IPS-20b (cell line): Measurements from ENCODE around the gene COPE.

Experiments
- H3K27ac ChIP-seq: one replicate; pipeline ENCODE4 v1.5.1; 2013; ENCODE audit warnings: low read length
- H3K27me3 ChIP-seq: 2 replicates; pipeline ENCODE4 v1.6.1; 2013; ENCODE audit warnings: mild to moderate bottlenecking, low read length, inconsistent platforms; ENCODE audit not compliant: insufficient read depth
- H3K36me3 ChIP-seq: 2 replicates; pipeline ENCODE4 v1.6.1; 2013; ENCODE audit warnings: low read depth, mild to moderate bottlenecking, inconsistent platforms, low read length, moderate library complexity; ENCODE audit not compliant: insufficient read depth
- H3K4me1 ChIP-seq: 2 replicates; pipeline ENCODE4 v1.6.1; 2013; ENCODE audit warnings: mild to moderate bottlenecking, control low read depth, inconsistent platforms, low read length, moderate library complexity; ENCODE audit not compliant: insufficient read depth
- H3K4me3 ChIP-seq: 2 replicates; pipeline ENCODE4 v1.5.1; 2013; ENCODE audit warnings: mild to moderate bottlenecking, low read length, inconsistent platforms
- H3K9ac ChIP-seq: 2 replicates; pipeline ENCODE4 v1.6.1; 2013; ENCODE audit warnings: low read depth, mild to moderate bottlenecking, inconsistent platforms, low read length, moderate library complexity
- H3K9me3 ChIP-seq: 2 replicates; pipeline ENCODE4 v1.6.1; 2013; ENCODE audit warnings: mild to moderate bottlenecking, low read depth, low read length, inconsistent platforms; ENCODE audit not compliant: insufficient read depth

COPE gene

GRCh38 chr19:18939922-18940768, 21.0 kb upstream of the COPE start:
- H3K27ac ChIP-seq: no peak overlapping the region
- no peaks in the 10 kb centered on the region for H3K9me3 ChIP-seq
- 0 out of 2 replicates have a peak, but pooled peaks cover 5% of the 10 kb centered on the region for H3K36me3 ChIP-seq
- peak overlapping the region; percentile 81 for H3K4me3 ChIP-seq
- peaks cover 5% of the 10 kb centered on the region for H3K4me1 ChIP-seq
- H3K9ac ChIP-seq: peak overlapping the region; percentile 76; the same call in 1 of the 2 replicates
- peaks cover 15% of the 10 kb centered on the region for H3K27me3 ChIP-seq

DNA sequence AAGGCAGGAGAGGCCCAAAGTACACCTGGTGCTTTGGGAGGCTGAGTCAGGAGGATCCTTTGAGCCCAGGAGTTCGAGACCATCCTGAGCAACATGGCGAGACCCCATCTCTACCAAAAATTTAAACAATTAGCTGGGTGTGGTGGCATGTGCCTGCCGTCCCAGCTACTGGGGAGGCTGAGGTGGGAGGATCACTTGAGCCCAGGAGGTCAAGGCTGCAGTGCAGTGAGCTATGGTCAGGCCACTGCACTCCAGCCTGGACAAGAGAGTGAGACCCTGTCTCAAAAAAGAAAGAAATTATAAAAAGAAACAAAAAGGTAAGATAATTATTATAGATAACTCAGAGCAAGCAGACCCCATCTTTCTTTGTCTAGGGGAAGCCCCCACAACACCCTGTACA, 20.0 kb upstream of the COPE start:
- peaks cover 15% of the 10 kb centered on the region for H3K27me3 ChIP-seq
- H3K27ac ChIP-seq: no peak overlapping the region
- 0 out of 2 replicates have a peak, but pooled peaks cover 9% of the 10 kb centered on the region for H3K36me3 ChIP-seq
- H3K9me3 ChIP-seq: no peaks in the 10 kb centered on the region
- H3K4me3 ChIP-seq: peak overlapping the region; percentile 81; the same call in 1 of the 2 replicates
- H3K9ac ChIP-seq: no peak overlapping the region; the same call in 1 of the 2 replicates
- H3K4me1 ChIP-seq: peaks cover 5% of the 10 kb centered on the region

DNA sequence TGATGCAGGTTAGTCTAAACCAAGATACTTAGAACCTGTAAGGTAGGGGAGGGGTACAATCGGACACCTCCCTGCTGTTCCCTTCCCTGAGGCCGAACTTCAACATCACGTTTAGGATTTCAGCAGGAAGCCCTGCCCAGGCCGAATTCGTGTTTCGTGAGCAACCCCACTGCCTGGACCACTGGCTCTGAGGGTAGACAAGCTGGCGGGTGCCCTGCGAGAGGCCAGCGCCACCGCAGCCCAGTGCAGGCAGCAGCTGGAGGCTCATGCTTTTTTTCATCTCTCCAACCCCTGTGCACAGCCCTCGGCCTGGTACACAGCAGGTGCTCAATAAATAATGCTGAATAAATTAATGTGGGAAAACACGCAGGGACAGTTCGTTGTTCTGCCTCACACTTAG, 14.1 kb upstream of the COPE start:
- no peaks in the 10 kb centered on the region for H3K27me3 ChIP-seq
- no peak overlapping the region for H3K9ac ChIP-seq
- H3K36me3 ChIP-seq: peaks cover 16% of the 10 kb centered on the region; the same call in 1 of the 2 replicates
- H3K4me3 ChIP-seq: peak overlapping the region; percentile 60; the same call in 1 of the 2 replicates
- H3K27ac ChIP-seq: no peak overlapping the region
- H3K4me1 ChIP-seq: no peaks in the 10 kb centered on the region
- no peaks in the 10 kb centered on the region for H3K9me3 ChIP-seq

DNA sequence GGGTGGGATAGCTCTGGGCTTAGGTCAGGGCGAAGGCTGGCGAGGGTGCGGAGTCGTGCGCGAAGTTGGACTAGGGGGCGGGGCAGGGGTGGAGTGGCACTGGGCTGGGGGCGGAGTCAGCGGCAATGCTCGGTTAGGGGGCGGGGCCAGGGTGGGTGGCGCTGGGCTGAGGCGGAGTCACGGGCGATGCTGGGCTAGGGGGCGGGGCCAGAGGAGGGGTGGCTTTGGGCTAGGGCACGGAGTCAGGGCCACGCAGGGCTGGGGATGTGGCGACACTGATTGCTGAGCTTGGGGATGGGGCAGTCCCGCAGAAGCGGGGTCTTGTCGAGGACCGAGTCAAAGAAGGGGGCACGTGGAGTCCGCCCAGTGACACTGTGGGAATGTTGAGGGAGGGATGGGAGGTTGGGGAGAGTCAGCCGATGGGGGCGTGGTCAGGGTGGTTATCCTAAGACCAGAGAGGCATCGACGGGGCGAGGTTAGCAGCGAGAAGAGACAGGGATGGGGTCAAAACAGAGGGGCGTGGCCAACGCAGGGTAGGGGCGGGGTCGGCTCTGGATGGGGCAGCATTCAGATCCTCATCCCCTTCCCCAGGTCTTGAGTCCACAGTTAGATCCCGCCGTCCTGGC, 13.1 kb upstream of the COPE start:
- Histone ChIP-seq H3K27me3 (no peaks in the 10 kb centered on the region), H3K36me3 (peaks cover 22% of the 10 kb centered on the region), H3K9ac (no peak overlapping the region), H3K4me1 (no peaks in the 10 kb centered on the region), H3K27ac (no peak overlapping the region), H3K9me3 (no peaks in the 10 kb centered on the region), H3K4me3 (peak overlapping the region; percentile 80)

- Histone ChIP-seq H3K27me3 (no peaks in the 10 kb centered on the region), H3K4me1 (no peaks in the 10 kb centered on the region), H3K4me3 (no peak overlapping the region)
These were observed 12.4 kb upstream of the COPE start for GRCh38 chr19:18931316-18932162.

GRCh38 chr19:18929311-18929710, 10.1 kb upstream of the COPE start:
- Histone ChIP-seq H3K27ac (no peak overlapping the region), H3K4me3 (no peak overlapping the region)

More at GRCh38 chr19:18931316-18932162, 12.4 kb upstream of the COPE start:
- no peak overlapping the region for H3K27ac ChIP-seq
- no peaks in the 10 kb centered on the region for H3K9me3 ChIP-seq
- peaks cover 30% of the 10 kb centered on the region for H3K36me3 ChIP-seq
- H3K9ac ChIP-seq: no peak overlapping the region

DNA sequence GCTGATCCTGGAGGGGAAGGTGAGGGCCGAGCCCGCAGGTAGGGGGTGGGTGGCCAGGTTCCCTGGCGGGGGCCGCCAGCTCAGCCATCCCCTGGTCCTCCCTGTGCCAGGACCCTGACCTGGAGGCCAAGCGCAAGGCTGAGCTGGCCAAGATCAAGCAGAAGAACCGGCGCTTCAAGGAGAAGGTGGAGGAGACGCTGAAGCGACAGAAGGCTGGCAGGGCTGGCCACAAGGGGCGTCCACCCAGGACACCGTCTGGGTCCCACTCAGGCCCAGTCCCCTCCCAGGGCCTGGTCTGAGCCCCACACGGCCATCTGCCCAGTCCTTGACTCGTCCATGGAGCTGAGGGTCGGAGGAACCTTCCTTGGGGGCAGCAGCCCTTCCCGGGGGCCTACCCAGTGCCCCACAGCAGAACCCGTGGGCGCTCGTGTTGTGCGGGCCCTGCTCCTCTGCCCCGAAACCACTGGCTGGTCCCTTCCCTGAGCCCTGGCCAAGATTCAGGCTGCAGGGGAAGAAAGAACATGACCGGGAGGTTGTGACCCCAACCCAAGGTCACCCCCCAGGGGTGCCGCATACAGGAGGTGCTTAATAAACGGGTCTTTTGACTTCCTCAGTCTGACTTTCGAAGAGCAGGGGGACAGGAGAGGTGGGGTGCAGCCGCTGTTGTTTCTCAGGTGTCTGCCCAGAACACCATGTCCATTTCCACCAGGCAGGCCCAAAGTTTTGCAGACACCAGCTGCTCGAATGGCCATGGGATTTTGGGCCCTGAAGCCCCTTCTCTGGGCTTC, 9.0 kb upstream of the COPE start:
- no peak overlapping the region for H3K9ac ChIP-seq
- no peaks in the 10 kb centered on the region for H3K4me1 ChIP-seq
- H3K4me3 ChIP-seq: no peak overlapping the region
- H3K27ac ChIP-seq: no peak overlapping the region
- no peaks in the 10 kb centered on the region for H3K9me3 ChIP-seq
- no peaks in the 10 kb centered on the region for H3K27me3 ChIP-seq
- peaks cover 52% of the 10 kb centered on the region for H3K36me3 ChIP-seq

More at GRCh38 chr19:18929311-18929710, 10.1 kb upstream of the COPE start:
- peaks cover 46% of the 10 kb centered on the region for H3K36me3 ChIP-seq
- H3K27me3 ChIP-seq: no peaks in the 10 kb centered on the region
- no peaks in the 10 kb centered on the region for H3K4me1 ChIP-seq
- H3K9ac ChIP-seq: no peak overlapping the region
- H3K9me3 ChIP-seq: no peaks in the 10 kb centered on the region

DNA sequence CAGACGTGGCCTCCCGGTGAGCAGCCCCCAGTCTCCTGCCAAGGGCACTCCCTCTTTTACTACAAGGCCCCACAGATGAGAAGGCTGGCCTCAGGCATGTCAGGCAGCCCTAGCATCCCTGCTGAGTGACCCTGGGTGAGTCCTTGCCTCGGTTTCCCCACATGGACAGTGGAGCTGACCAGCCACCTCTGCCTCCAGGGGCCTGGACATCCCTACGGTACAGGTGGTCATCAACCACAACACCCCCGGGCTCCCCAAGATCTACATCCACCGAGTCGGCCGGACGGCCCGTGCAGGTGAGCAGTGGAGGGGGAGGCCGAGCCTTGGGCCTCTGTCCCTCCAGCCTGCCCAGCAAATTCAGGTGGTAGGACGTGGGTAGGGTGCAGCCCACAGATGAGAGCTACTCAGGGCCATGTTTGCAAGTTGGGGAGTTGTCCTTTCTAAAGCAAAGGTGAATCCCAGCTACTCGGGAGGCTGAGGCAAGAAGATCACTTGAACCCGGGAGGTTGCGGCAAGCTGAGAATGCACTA, 5.6 kb upstream of the COPE start:
- Histone ChIP-seq H3K9ac (no peak overlapping the region), H3K27me3 (no peaks in the 10 kb centered on the region), H3K36me3 (peaks cover 67% of the 10 kb centered on the region), H3K4me1 (peaks cover 4% of the 10 kb centered on the region), H3K4me3 (no peak overlapping the region), H3K9me3 (no peaks in the 10 kb centered on the region), H3K27ac (no peak overlapping the region)

DNA sequence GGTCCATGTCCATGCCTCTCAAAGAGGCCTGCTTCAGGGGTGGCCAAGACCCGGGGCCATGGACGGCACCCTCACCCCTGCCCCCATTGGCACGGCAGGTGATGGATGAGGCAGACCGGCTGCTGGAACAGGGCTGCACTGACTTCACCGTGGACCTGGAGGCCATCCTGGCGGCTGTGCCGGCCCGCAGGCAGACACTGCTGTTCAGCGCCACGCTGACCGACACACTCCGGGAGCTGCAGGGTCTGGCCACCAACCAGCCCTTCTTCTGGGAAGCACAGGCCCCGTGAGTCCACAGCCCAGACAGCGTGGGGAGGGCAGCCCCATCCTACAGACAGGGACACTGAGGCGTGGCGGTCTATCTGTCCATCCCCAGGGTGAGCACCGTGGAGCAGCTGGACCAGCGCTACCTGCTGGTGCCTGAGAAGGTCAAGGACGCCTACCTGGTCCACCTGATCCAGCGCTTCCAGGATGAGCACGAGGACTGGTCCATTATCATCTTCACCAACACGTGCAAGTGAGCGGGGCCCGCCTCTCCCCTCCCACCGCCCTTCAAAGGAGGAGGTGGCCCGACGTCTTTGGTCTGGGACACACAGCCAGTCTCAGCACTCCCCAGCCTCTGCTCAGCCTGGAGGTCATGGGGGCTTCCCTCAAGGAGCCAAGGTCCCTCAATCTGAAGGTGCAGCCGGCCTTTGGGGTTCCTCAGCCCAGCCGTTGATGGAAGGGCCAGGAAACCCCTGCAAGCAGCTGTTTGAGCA, 3.2 kb upstream of the COPE start:
- Histone ChIP-seq H3K36me3 (peaks cover 51% of the 10 kb centered on the region), H3K27me3 (no peaks in the 10 kb centered on the region), H3K9ac (no peak overlapping the region), H3K27ac (no peak overlapping the region), H3K9me3 (no peaks in the 10 kb centered on the region), H3K4me3 (no peak overlapping the region), H3K4me1 (peaks cover 4% of the 10 kb centered on the region)

DNA sequence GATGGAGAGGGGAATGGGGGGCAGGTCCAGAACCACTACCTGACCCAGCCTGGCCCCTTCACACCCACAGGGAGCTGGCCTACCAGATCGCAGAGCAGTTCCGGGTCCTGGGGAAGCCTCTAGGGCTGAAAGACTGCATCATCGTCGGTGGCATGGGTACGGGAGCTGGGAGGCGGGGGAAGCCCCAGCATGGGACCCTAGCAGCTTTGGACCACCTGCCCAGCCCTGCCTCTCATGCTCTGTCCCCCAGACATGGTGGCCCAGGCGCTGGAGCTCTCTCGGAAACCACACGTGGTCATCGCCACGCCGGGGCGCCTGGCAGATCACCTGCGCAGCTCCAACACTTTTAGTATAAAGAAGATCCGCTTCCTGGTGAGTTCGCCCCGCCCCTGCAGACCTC, 2.4 kb upstream of the COPE start:
- H3K9me3 ChIP-seq: no peaks in the 10 kb centered on the region
- no peaks in the 10 kb centered on the region for H3K27me3 ChIP-seq
- H3K4me3 ChIP-seq: no peak overlapping the region
- H3K9ac ChIP-seq: no peak overlapping the region
- peaks cover 43% of the 10 kb centered on the region for H3K36me3 ChIP-seq
- peaks cover 4% of the 10 kb centered on the region for H3K4me1 ChIP-seq
- no peak overlapping the region for H3K27ac ChIP-seq
